Adrenal gland (tissue), 12 donors: ENCODE data around the gene CELF6. TPM values are rescaled to one million over a fixed set of nuclear protein-coding genes. Genes with fewer than 3 reads are reported as not detected.
A peak's percentile ranks its signal among the peaks of the same experiment; 100 is the strongest.

Experiments used
- DNase-seq, 7 donors: peaks; one replicate each; pipeline ENCODE4 v3.0.0-alpha.2; 2019 to 2020
- H3K27ac ChIP-seq, 5 donors: fragments of 200-600 bp; sonication (generic) in 4 of 5; 1 replicate in 3 of 5; 2 replicates in 2 of 5; pipeline versions ENCODE4 v1.5.1 to v1.8.0; 2016 to 2020; ENCODE audit warnings: mild to moderate bottlenecking in 1 of 5
- H3K27me3 ChIP-seq: fragments of 200-600 bp; 2 replicates; pipeline ENCODE4 v1.8.0; 2021
- H3K36me3 ChIP-seq, 2 donors: fragments of 200-600 bp; replicated peaks in 1 of 2; 1 replicate in 1 of 2; 2 replicates in 1 of 2; pipeline versions ENCODE4 v1.5.1 to v1.8.0; 2018 to 2022
- H3K4me1 ChIP-seq, 2 donors: fragments of 200-600 bp; replicated peaks in 1 of 2; 1 replicate in 1 of 2; 2 replicates in 1 of 2; pipeline versions ENCODE4 v1.5.1 to v1.8.0; 2018 to 2021
- H3K4me3 ChIP-seq, 4 donors: fragments of 200-600 bp; sonication (generic) in 3 of 4; one replicate each; pipeline ENCODE4 v1.5.1; 2016 to 2018
- H3K9me3 ChIP-seq, 3 donors: fragments of 200-600 bp; sonication (generic) in 1 of 3; replicated peaks in 1 of 3; 1 replicate in 2 of 3; 2 replicates in 1 of 3; pipeline versions ENCODE4 v1.5.1 to v1.8.0; 2016 to 2021
- CTCF ChIP-seq, 6 experiments: fragments of 450-650 bp in 4 of 6; fragments of 200-600 bp in 2 of 6; sonication (generic) in 1 of 6; IDR thresholded peaks; 1 replicate in 5 of 6; 2 replicates in 1 of 6; pipeline versions ENCODE4 v1.5.1 to v1.8.0; 2016 to 2021; ENCODE audit warnings: antibody characterized with exemption in 6 of 6, mild to moderate bottlenecking in 2 of 6, moderate library complexity in 1 of 6
- POLR2A ChIP-seq, 2 donors: fragments of 450-650 bp; IDR thresholded peaks; one replicate each; pipeline ENCODE4 v1.6.1; 2017; ENCODE audit warnings: antibody characterized with exemption in 2 of 2, mild to moderate bottlenecking in 2 of 2, moderate library complexity in 1 of 2
- WGBS, 4 donors: extraction: QIAGEN DNeasy Blood & Tissue Kit in 2 of 4; methylation state at CpG; one replicate each; pipeline versions ENCODE4 v1.1.5 to v1.1.7; 2013 to 2017; 5-methylcytosine and 5-hydroxymethylcytosine counted together
- intact Hi-C, 2 donors: fragments of 100-400 bp; cut with DNase I; formaldehyde crosslinking; loops; one replicate each; pipeline versions ENCODE4 v1.14.1 to v1.15.0; 2022 to 2023
- polyA plus RNA-seq, 3 donors: library from polyadenylated mRNA; stranded (reverse); fragments of 200-250 nt in 2 of 3; fragments of 350-450 nt in 1 of 3; fragmentation: Illumina TruSeq in 1 of 3; extraction: RNeasy Lipid Tissue Mini Kit (QIAGEN cat#74804) in 1 of 3; gene quantifications; one replicate each; pipeline ENCODE4 v1.2.3, GENCODE V29; 2013 to 2014
- total RNA-seq, 9 donors: library from RNA; depleted of rRNA in 4 of 9; stranded (reverse); fragments of >200 nt in 4 of 9; fragments of 120-200 nt in 1 of 9; fragmentation: NEBNext Ultra II Directional in 1 of 9; extraction: Animal tissue kit (Norgen Biotek cat#: 25700) in 1 of 9; gene quantifications; one replicate each; pipeline versions ENCODE4 v1.1.0 to v1.2.4, GENCODE V29; 2013 to 2023
- donor health status: healthy with polysubstance abuse.
- donor health status: Bipolar disorder and iron deficiency.
- donor health status: DM: yes; HTN: yes; CAD: no.
- donor health status: DM: no; HTN: no; CAD: no.
- donor health status: DM: no; HTN: no; CAD: no.
- donor health status: DM: yes; HTN: yes; CAD: no.

Gene CELF6
- total and polyA plus RNA-seq, 12 donors = 1.2 to 24.1 (median 2.8) TPM

DNA sequence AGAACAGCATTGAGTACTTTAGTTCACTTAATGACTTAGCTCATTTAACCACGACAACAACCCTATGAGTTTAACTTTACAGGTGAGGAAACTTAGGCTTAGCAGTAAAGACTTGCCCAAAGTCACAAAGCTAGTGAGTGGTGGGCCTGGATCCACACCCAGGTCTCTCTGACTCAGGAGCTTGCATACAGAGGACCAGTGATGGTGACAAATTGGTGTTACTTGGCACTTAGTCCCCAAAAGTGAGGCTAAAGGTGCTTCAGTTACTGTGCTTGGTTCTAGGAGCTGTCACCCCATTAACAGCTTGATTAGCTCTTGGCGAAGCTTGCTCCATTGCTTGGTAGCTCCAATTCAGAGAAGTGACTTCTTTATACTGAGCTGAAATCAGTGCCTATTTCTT is 6.1 kb downstream of the CELF6 start:
- H3K4me3 ChIP-seq = no peak overlapping the region
- no peaks in the 10 kb centered on the region for H3K27me3 ChIP-seq
- TF ChIP-seq CTCF (IDR thresholded peaks at IDR 0.05) = no peak
- no peak for TF ChIP-seq POLR2A (IDR thresholded peaks at IDR 0.05)
- no peaks in the 10 kb centered on the region for H3K4me1 ChIP-seq
- no peak overlapping the region for H3K27ac ChIP-seq
- 91 to 97% (median 92%) methylated on average over 2 of the region's 2 CpGs for WGBS, 4 donors
- intact Hi-C loops = no loop called here
- no peaks in the 10 kb centered on the region for H3K9me3 ChIP-seq
- no peaks in the 10 kb centered on the region for H3K36me3 ChIP-seq
- DNase-seq = no peak

DNA sequence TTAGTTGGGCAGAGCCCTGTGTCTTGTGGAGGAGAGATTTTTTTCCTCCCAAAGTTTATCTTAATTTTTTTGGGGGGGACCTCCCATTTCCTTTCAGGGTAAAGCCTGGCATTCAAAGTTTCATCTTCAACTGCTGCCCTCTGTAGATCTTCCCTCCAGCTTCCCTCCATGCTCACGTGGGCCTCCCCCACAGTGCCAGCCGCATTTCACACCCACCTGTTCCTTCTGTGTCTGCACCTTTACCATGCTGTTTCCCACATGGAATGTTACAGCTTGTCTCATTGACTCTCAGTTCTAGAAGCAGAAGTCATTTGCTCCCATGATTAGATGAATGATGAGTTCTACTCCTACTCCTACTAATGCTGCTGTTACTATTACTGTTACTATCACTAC is 6.5 kb downstream of the CELF6 start:
- H3K36me3 ChIP-seq = no peaks in the 10 kb centered on the region
- H3K27me3 ChIP-seq = no peaks in the 10 kb centered on the region
- TF ChIP-seq POLR2A (IDR thresholded peaks at IDR 0.05) = no peak
- TF ChIP-seq CTCF (IDR thresholded peaks at IDR 0.05) = no peak
- no peak overlapping the region for H3K27ac ChIP-seq
- DNase-seq = no peak
- H3K4me1 ChIP-seq = no peaks in the 10 kb centered on the region
- 70 to 81% (median 77%) methylated on average over 2 of the region's 2 CpGs for WGBS, 4 donors
- intact Hi-C loops = no loop called here
- H3K9me3 ChIP-seq = no peaks in the 10 kb centered on the region
- H3K4me3 ChIP-seq = no peak overlapping the region

- no peaks in the 10 kb centered on the region for H3K4me1 ChIP-seq
- H3K27me3 ChIP-seq = no peaks in the 10 kb centered on the region
- H3K36me3 ChIP-seq = no peaks in the 10 kb centered on the region
- H3K4me3 ChIP-seq = no peak overlapping the region
- no peaks in the 10 kb centered on the region for H3K9me3 ChIP-seq
- DNase-seq = peak; percentile 76 to 92 (median 86)
- no peak for TF ChIP-seq POLR2A (IDR thresholded peaks at IDR 0.05)
- peak; percentile 65 to 89 (median 84) for TF ChIP-seq CTCF (IDR thresholded peaks at IDR 0.05)
- intact Hi-C loops = no loop called here
- 46 to 56% (median 49%) methylated on average over 2 of the region's 2 CpGs for WGBS, 4 donors
- H3K27ac ChIP-seq = no peak overlapping the region
Observed at GRCh38 chr15:72312605-72313447, 7.1 kb downstream of the CELF6 start.

GRCh38 chr15:72307026-72307425 is 12.9 kb downstream of the CELF6 start:
- TF ChIP-seq CTCF (IDR thresholded peaks at IDR 0.05) (no peak), POLR2A (IDR thresholded peaks at IDR 0.05) (no peak)
- H3K4me1 ChIP-seq = no peaks in the 10 kb centered on the region
- intact Hi-C loops = no loop called here
- H3K4me3 ChIP-seq = no peak overlapping the region
- WGBS, 4 donors = 72 to 89% (median 76%) methylated on average over 3 to 5 of the region's 5 CpGs
- H3K27me3 ChIP-seq = no peaks in the 10 kb centered on the region
- no peak overlapping the region for H3K27ac ChIP-seq
- DNase-seq = peak in 1 of 7 donors; percentile 46
- H3K9me3 ChIP-seq = no peaks in the 10 kb centered on the region
- H3K36me3 ChIP-seq = no peaks in the 10 kb centered on the region
